ENCODE data around the gene IQGAP3.

- TF ChIP-seq CTCF (IDR thresholded peaks at IDR 0.05) (no peak), POLR2A (IDR thresholded peaks at IDR 0.05; ENCODE audit: low read depth) (no peak)
Observed at GRCh38 chr1:156592910-156593660, 20.7 kb upstream of the IQGAP3 start.

All from esophagus muscularis mucosa (tissue), 3 donors.